ENCODE measurements around the gene PAPPA2. TPM values are rescaled to one million over a fixed set of nuclear protein-coding genes. Genes with fewer than 3 reads are reported as not detected.
"Not testable (repeated sequence)": the region's sequence is repeated elsewhere in the genome, so short reads cannot be mapped to it uniquely, and the experiment has no call there.

The PAPPA2 gene
- total RNA-seq, 1 donor from 2014 or later: 0.36 TPM

GRCh38 chr1:176551146-176551545 is 88.2 kb downstream of the PAPPA2 start:
- no peak for DNase-seq (ENCODE audit: low spot score)

- DNase-seq (ENCODE audit: low spot score): no peak
Measured at GRCh38 chr1:176552217-176552991, 89.4 kb downstream of the PAPPA2 start.

GRCh38 chr1:176552999-176553398 is 90.0 kb downstream of the PAPPA2 start:
- no peak for DNase-seq (ENCODE audit: low spot score)

GRCh38 chr1:176556288-176556687 is 93.3 kb downstream of the PAPPA2 start:
- no peak for DNase-seq (ENCODE audit: low spot score)

GRCh38 chr1:176557543-176558258 is 94.7 kb downstream of the PAPPA2 start:
- DNase-seq (ENCODE audit: low spot score): no peak

GRCh38 chr1:176558561-176558960 is 95.6 kb downstream of the PAPPA2 start:
- no peak for DNase-seq (ENCODE audit: low spot score)

GRCh38 chr1:176559474-176559873 is 96.5 kb downstream of the PAPPA2 start:
- no peak for DNase-seq (ENCODE audit: low spot score)

- peak; percentile 51 for DNase-seq (ENCODE audit: low spot score)
Measured at GRCh38 chr1:176559878-176560277, 96.9 kb downstream of the PAPPA2 start.

- no peak for DNase-seq (ENCODE audit: low spot score)
Measured at GRCh38 chr1:176560681-176561080, 97.7 kb downstream of the PAPPA2 start.

GRCh38 chr1:176561761-176562160 is 98.8 kb downstream of the PAPPA2 start:
- not testable (repeated sequence) for DNase-seq (ENCODE audit: low spot score)

GRCh38 chr1:176566004-176566975 is 103.3 kb downstream of the PAPPA2 start:
- no peak for DNase-seq (ENCODE audit: low spot score)

GRCh38 chr1:176567190-176567794 is 104.3 kb downstream of the PAPPA2 start:
- no peak for DNase-seq (ENCODE audit: low spot score)

GRCh38 chr1:176568185-176568584 is 105.2 kb downstream of the PAPPA2 start:
- no peak for DNase-seq (ENCODE audit: low spot score)

- no peak for DNase-seq (ENCODE audit: low spot score)
Measured at GRCh38 chr1:176574756-176575155, 111.8 kb downstream of the PAPPA2 start.

- DNase-seq (ENCODE audit: low spot score): no peak
Measured at GRCh38 chr1:176575991-176576390, 113.0 kb downstream of the PAPPA2 start.

GRCh38 chr1:176576670-176577069 is 113.7 kb downstream of the PAPPA2 start:
- no peak for DNase-seq (ENCODE audit: low spot score)

- DNase-seq (ENCODE audit: low spot score): no peak
Measured at GRCh38 chr1:176577646-176578197, 114.7 kb downstream of the PAPPA2 start.

- DNase-seq (ENCODE audit: low spot score): no peak
Measured at GRCh38 chr1:176579087-176579486, 116.1 kb downstream of the PAPPA2 start.

GRCh38 chr1:176595217-176595616 is 132.2 kb downstream of the PAPPA2 start:
- DNase-seq (ENCODE audit: low spot score): no peak

GRCh38 chr1:176601348-176601747 is 138.4 kb downstream of the PAPPA2 start:
- DNase-seq (ENCODE audit: low spot score): no peak

GRCh38 chr1:176602388-176603004 is 139.5 kb downstream of the PAPPA2 start:
- no peak for DNase-seq (ENCODE audit: low spot score)

Data from ureter (tissue), 1 donor.